Endometrium (tissue), 2 donors: ENCODE results near the gene EFNA3.

Experiments
- FAIRE-seq: peaks from 2 replicates; lab custom pipeline; 2012; peaks lifted over from hg19 to GRCh38; lab: Jason Lieb, UNC
- donor health status: control.
- donor health status: control.

The EFNA3 gene

GRCh38 chr1:155048449-155049334 is 29.9 kb upstream of the EFNA3 start:
- no peak for FAIRE-seq

GRCh38 chr1:155049651-155050559 is 28.7 kb upstream of the EFNA3 start:
- FAIRE-seq: no peak

- FAIRE-seq: no peak
Observed at GRCh38 chr1:155050560-155051341, 27.9 kb upstream of the EFNA3 start, which contains the start of gene ADAM15. ADAM15 (plus strand) TSS chr1:155051316; CDS start chr1:155051387, 71 bp downstream.

DNA sequence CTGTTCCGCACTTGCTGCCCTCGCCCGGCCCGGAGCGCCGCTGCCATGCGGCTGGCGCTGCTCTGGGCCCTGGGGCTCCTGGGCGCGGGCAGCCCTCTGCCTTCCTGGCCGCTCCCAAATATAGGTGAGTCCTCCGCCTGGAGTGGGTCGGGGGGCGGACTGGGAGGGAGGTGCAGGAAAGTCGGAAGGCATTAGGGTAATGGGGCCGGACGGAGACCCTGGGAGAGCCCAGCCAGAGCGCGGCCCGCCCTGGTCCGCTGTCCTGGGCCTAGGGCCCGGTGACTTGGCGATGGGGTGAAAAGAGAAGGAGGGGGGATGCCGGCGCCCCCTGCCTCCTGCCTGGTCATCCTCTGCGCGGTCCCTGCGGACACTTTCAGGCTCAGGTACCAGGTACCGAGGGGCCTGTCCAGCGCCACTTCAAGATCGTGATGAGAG is 27.3 kb upstream of the EFNA3 start:
- FAIRE-seq: no peak

- no peak for FAIRE-seq
Observed at GRCh38 chr1:155051777-155052398, 26.7 kb upstream of the EFNA3 start.

DNA sequence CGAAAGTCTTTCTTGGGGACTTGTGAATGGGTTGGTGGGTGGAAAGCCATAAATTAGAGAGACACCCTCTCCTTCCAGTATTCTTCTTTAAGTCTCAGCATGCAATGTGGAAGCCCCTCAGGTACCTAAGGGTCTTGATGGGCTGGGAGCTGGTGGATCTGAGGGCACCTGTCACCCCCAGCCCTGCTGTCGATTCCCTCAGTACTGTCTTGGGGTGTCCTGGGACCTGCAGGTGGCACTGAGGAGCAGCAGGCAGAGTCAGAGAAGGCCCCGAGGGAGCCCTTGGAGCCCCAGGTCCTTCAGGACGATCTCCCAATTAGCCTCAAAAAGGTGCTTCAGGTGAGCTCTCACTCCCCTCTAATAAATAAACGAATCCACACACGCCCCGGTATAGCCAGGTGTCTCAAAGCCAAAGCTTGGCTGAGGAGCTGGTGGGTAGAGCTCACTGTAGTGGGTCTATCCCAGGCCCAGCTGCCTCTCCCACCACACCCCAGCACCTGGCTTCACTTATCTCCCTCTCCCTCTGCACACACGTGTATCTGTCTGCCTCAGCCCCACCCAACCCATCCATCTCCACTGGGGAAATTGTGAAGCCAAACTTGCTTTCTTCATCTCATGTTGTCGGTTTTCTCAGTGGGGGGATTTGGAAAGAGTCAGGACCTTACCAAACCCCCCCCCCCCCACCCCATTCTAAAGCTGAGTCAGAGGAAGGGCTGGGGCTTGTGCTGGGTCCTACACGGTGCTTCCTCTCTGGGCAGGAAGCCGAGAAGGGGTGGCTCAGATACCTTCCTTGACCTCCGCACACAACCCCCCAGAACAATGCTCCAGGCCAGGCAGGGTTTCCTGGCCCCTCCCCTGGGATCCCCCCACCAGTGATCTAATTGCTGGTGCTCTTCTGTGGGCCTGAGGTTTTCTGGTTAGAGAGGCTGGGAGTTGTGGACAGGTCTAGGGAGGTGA is 25.9 kb upstream of the EFNA3 start:
- no peak for FAIRE-seq

DNA sequence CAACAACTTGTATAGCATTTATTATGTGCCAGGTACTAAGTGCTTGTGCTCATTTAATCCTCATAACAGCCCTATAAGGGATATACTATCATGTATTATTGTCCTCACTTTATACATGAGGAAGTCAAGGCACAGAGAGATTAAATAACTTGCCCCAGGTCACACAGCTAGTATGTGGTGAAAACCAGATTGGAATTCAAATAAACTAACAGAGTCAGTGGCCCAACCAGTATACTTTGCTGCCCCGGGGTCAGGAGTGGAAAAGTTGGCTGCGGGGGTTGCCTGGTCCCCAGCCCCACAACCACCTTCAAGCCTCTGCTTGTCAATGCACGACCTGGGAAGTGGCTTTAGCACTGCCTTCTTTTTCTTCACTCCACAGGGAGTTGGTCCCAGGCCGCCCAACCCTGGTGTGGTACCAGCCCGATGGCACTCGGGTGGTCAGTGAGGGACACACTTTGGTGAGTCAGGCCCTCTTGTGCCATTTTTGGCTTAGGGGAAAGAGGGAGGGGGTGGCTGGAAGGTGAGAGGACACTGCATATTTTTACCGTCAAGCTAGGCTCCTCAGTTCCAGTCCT is 25.0 kb upstream of the EFNA3 start:
- no peak for FAIRE-seq

DNA sequence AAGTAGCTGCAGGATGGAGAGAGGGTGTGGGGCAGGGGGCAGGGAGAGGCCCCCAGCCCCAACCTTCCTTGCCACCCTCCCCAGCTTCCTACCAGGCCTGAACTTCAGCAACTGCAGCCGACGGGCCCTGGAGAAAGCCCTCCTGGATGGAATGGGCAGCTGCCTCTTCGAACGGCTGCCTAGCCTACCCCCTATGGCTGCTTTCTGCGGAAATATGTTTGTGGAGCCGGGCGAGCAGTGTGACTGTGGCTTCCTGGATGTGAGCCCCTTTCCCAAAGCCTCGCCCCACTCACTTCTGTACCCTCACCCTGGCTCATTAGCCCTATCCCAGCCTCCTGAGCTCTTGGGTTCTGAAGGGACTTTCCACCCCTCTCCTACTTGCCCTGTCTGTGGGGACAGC is 21.5 kb upstream of the EFNA3 start:
- no peak for FAIRE-seq

- FAIRE-seq: no peak
Observed at GRCh38 chr1:155057788-155058211, 20.8 kb upstream of the EFNA3 start.

DNA sequence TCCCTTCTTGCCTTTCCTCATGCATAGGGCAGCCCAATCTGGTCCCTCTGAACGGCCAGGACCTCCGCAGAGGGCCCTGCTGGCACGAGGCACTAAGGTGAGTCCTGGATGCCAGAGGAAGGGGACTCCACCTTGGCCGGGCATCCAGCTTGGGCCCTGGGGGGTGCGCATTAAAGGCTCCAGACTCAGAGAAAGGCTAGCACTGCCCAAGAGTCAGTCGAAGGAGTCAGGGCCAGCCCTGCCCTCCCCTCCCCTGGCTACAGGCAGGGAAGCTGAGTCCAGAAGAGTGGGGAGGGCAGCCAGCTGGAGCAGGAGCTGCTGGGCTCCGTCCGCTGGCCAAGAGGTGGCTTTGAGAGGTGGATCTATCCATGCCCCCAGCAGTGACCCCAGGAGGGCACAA is 17.9 kb upstream of the EFNA3 start:
- no peak for FAIRE-seq

DNA sequence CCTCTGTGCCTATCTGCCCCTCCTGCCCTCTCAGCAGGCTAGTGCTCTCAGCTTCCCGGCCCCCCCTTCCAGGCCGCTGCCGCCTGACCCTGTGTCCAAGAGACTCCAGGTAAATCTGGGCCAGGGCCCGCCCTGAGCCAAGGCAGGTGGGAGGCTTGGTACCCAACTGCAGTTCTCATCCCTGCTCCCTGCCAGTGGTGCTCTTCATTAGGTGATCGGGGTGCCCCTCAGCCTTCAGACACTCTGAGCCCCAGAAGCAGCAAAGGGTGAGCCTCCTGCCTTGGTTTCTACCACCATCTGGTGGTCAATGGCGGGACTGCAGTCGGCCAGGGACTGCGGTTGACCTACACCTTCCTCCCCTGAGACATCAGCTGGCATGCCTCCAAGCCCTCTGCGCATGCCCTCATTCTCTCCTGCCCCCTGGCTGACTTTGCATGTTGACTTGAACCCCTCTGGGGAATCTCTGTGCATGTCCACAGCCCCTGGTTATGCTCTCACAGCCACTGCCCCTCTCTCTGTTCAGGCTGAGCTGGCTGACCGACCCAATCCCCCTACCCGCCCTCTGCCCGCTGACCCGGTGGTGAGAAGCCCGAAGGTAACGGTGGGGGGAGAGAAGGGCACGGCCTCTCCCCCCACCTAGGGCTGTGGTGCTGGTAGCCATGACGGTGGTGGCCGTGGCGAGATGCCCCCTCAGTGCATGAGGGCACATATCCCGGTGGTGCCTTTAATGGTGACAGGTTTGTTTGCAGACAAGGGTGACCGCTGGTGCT is 17.1 kb upstream of the EFNA3 start:
- no peak for FAIRE-seq

GRCh38 chr1:155062151-155062686 is 16.4 kb upstream of the EFNA3 start:
- no peak for FAIRE-seq

- FAIRE-seq: no peak
Observed at GRCh38 chr1:155062702-155063411, 15.8 kb upstream of the EFNA3 start.

DNA sequence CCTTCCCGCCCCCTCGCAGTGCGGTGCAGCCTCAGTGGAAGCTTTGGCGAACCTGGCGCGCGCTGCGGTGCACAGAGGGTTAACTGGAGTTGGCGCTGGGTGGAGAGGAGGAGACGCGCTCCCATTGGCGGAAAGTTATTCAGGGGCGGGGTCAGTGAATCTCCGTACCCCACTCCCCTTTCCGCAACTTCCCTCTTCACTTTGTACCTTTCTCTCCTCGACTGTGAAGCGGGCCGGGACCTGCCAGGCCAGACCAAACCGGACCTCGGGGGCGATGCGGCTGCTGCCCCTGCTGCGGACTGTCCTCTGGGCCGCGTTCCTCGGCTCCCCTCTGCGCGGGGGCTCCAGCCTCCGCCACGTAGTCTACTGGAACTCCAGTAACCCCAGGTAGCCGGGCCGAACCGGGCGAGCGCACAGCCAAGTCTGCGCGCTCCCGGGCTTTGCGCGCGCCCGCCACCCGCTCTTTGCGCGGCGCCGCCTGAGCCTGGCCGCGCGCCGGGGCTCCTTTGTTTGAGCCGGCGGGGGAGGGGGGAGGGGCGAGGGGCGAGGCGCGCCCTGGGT is 15.0 kb upstream of the EFNA3 start, which contains the start of gene EFNA4:
Gene EFNA4, plus strand, starts transcription at position 191 of the 561 bp plus-strand sequence. Its CDS starts 84 bp downstream, at position 275.
- FAIRE-seq: peak; percentile 4

DNA sequence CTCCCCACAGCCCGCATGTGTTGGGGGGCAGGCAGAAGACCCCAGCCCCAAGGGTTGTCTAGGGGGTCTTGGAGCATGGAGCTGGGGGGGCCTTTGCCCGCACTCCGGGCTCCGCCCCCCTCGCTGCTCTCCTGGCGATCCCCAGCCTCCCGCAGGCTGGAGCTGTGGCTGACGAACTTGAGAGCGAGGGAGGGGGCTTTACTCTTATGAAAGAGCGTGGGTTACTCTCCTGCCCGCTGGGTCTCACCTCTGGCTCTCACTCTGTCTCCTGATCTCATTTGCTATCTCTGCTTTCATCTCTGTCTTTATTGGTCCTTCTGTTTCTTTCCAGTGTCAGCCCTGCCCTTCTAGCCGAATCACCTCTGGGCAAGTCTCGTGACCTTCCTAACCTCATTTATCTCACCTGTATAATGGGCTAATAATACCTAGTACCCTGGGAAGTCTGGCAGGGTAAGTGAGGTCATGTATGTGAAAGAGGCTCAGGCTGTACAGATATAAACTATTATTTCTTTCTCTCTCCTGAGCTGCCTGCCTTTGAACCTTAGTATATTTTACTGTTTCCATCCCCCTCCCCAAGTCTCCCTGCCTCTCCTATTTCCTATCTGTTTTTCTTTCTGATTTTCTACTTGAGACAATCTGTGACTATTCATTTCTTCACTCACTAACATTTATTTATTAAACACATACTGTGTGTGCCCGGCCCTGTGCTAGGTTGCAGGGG is 14.4 kb upstream of the EFNA3 start:
- no peak for FAIRE-seq

GRCh38 chr1:155064832-155065429 is 13.7 kb upstream of the EFNA3 start:
- no peak for FAIRE-seq

DNA sequence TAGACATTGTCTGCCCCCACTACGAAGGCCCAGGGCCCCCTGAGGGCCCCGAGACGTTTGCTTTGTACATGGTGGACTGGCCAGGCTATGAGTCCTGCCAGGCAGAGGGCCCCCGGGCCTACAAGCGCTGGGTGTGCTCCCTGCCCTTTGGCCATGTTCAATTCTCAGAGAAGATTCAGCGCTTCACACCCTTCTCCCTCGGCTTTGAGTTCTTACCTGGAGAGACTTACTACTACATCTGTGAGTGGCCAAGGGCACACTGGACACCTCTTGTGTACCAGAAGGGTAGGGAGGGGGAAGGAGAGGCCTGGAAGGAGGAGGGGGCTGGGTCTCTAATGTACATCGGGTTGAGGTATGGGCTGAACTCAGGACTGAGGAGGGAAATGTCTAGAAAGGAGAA is 11.9 kb upstream of the EFNA3 start:
- no peak for FAIRE-seq
